Measurements from ENCODE around the gene TREX2. TPM values are rescaled to one million over a fixed set of nuclear protein-coding genes. Genes with fewer than 3 reads are reported as not detected.
A peak's percentile ranks its signal among the peaks of the same experiment; 100 is the strongest.

The TREX2 gene
- total and polyA plus RNA-seq, 2 of the 4 experiments (the other 2 are of a cell fraction) = 0.36 to 0.84 TPM

- dilution Hi-C loops (cut with HindIII; ENCODE audit: low sequenced_read_pairs, unreplicated experiment) (no loop called here), in situ Hi-C loops (cut with MboI; ENCODE audit: low sequenced_read_pairs) (loop anchor here (25.0 kb wide), 1 partner anchor 224 kb away; the partner anchor contains the start of gene MAGEA1), intact Hi-C loops (cut with micrococcal nuclease) (no loop called here)
- 51% methylated on average over 12 of the region's 75 CpGs; no CpG with 5 or more reads in 1 of the 2 experiments for WGBS, 2 experiments (ENCODE audit: extremely low coverage in 2 of 2, insufficient read length in 1 of 2)
- no TSS peak for BruUV-seq (replicated peaks)
- Histone ChIP-seq H3K23ac (ENCODE audit: low read depth, low read length) (no peak within 1 kb of the TSS), H2BK5ac (ENCODE audit: low read depth, low read length, poor library complexity, severe bottlenecking) (no peak within 1 kb of the TSS), H3K27ac (ENCODE audit: insufficient read depth, low read length) (no peak within 1 kb of the TSS), H2BK15ac (ENCODE audit: low read depth, low read length) (no peak within 1 kb of the TSS), H2AK5ac (ENCODE audit: low read depth, low read length) (no peak within 1 kb of the TSS), H4K5ac (ENCODE audit: low read depth, low read length) (no peak within 1 kb of the TSS), H3K4me3 (ENCODE audit: insufficient read depth, low read depth, low read length) (peak within 1 kb of the TSS; percentile 34), H4K91ac (ENCODE audit: insufficient read depth, low read depth, low read length) (no peak within 1 kb of the TSS), H3K4ac (ENCODE audit: low read depth, low read length) (no peak within 1 kb of the TSS), H3K9me3 (ENCODE audit: control insufficient read depth, insufficient read depth, low read length) (peaks cover 3% of the 10 kb centered on the region; the same call in 1 of the 2 replicates), H2BK20ac (ENCODE audit: low read depth, low read length) (no peak within 1 kb of the TSS), H2AFZ (replicated peaks; ENCODE audit: low read length, poor library complexity) (peak within 1 kb of the TSS; percentile 72), H3K9ac (ENCODE audit: low read depth, low read length) (no peak within 1 kb of the TSS), H4K8ac (ENCODE audit: low read depth in 2 of 2, low read length in 2 of 2) (no peak within 1 kb of the TSS), H3K56ac (ENCODE audit: extremely low read depth, insufficient read depth, low read length) (no peak within 1 kb of the TSS), H3K9me1 (ENCODE audit: insufficient read depth, low read length) (no peaks in the 10 kb centered on the region), H3K79me1 (ENCODE audit: low read depth in 1 of 2, low read length in 2 of 2) (no peaks in the 10 kb centered on the region), H4K20me1 (ENCODE audit: insufficient read depth, low read length) (no peaks in the 10 kb centered on the region), H3K27me3 (ENCODE audit: control insufficient read depth, insufficient read depth, low read length) (peaks cover 9% of the 10 kb centered on the region), H3K4me2 (ENCODE audit: low read depth, low read length) (no peak within 1 kb of the TSS), H2BK120ac (ENCODE audit: low read depth, low read length) (no peak within 1 kb of the TSS), H3K4me1 (ENCODE audit: control insufficient read depth, insufficient read depth, low read length) (no peaks in the 10 kb centered on the region), H2AK9ac (replicated peaks; ENCODE audit: low read depth, low read length, poor library complexity) (peak within 1 kb of the TSS; percentile 37), H3K14ac (replicated peaks; ENCODE audit: low read depth, low read length) (no peak within 1 kb of the TSS), H3K36me3 (ENCODE audit: control insufficient read depth, insufficient read depth, low read length) (no peaks in the 10 kb centered on the region), H3K18ac (ENCODE audit: low read depth, low read length) (no peak within 1 kb of the TSS)
- CTCF ChIA-PET = no interaction called here
- DNase-seq = no peak
- ATAC-seq (ENCODE audit: low read depth) = peak; percentile 44; the same call in 1 of the 2 replicates
- POLR2A ChIA-PET (ENCODE audit: unreplicated experiment) = no interaction called here
- no peak for TF ChIP-seq RFX5 (IDR thresholded peaks at IDR 0.05; ENCODE audit: low read depth, low read length)
- TF ChIP-seq BHLHE40 (IDR thresholded peaks at IDR 0.05; ENCODE audit: low read depth, low read length) = no peak
- no peak for TF ChIP-seq RCOR1 (IDR thresholded peaks at IDR 0.05; ENCODE audit: insufficient replicate concordance, low read length)
- TF ChIP-seq, protein P1, sequence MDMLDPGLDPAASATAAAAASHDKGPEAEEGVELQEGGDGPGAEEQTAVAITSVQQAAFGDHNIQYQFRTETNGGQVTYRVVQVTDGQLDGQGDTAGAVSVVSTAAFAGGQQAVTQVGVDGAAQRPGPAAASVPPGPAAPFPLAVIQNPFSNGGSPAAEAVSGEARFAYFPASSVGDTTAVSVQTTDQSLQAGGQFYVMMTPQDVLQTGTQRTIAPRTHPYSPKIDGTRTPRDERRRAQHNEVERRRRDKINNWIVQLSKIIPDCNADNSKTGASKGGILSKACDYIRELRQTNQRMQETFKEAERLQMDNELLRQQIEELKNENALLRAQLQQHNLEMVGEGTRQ (IDR thresholded peaks at IDR 0.05; ENCODE audit: low read depth, low read length) = no peak
- no peak for TF ChIP-seq MAFK (IDR thresholded peaks at IDR 0.05; ENCODE audit: low read depth, low read length)
Measured at GRCh38 chrX:153411255-153411987, 34.4 kb downstream of the TREX2 start, which contains the start of gene ZFP92. Gene ZFP92 (plus strand): TSS chrX:153411472. CDS start chrX:153418323, 6,851 bp downstream.

Measured in IMR-90 (cell line).